Stimulated activated CD8-positive, alpha-beta memory T cell treated with anti-CD3 and anti-CD28 coated beads, Interleukin-12 subunit alpha, Interleukin-12 subunit beta, amount 100 ng/mL, for 4 hours (primary cell): ENCODE results near the gene CHRDL1.
"Not testable (repeated sequence)": the region's sequence is repeated elsewhere in the genome, so short reads cannot be mapped to it uniquely, and the experiment has no call there.

ENCODE experiments used
- DNase-seq: peaks from one replicate; pipeline ENCODE4 v3.0.0-alpha.2; 2020; ENCODE audit warnings: low read depth

CHRDL1 gene

GRCh38 chrX:110795645-110796406, at the start of gene CHRDL1:
Gene CHRDL1, minus strand, starts transcription at chrX:110795817. Its CDS starts 3,636 bp downstream, at chrX:110792181.
- no peak for DNase-seq

- DNase-seq = no peak
Measured at GRCh38 chrX:110836982-110837381, 41.4 kb upstream of the CHRDL1 start.

GRCh38 chrX:110836451-110836850, 40.8 kb upstream of the CHRDL1 start:
- DNase-seq = no peak

GRCh38 chrX:110836001-110836400, 40.4 kb upstream of the CHRDL1 start:
- DNase-seq = no peak

- no peak for DNase-seq
Measured at GRCh38 chrX:110825972-110826371, 30.4 kb upstream of the CHRDL1 start.

GRCh38 chrX:110816543-110816942, 20.9 kb upstream of the CHRDL1 start:
- not testable (repeated sequence) for DNase-seq

GRCh38 chrX:110806145-110806544, 10.5 kb upstream of the CHRDL1 start:
- no peak for DNase-seq

GRCh38 chrX:110805303-110805702, 9.7 kb upstream of the CHRDL1 start:
- DNase-seq = no peak

GRCh38 chrX:110804446-110804845, 8.8 kb upstream of the CHRDL1 start:
- DNase-seq = no peak

- DNase-seq = no peak
Measured at GRCh38 chrX:110803506-110803905, 7.9 kb upstream of the CHRDL1 start.

GRCh38 chrX:110796407-110796697, 735 bp upstream of the CHRDL1 start:
- no peak for DNase-seq

GRCh38 chrX:110794601-110795000, 1.0 kb downstream of the CHRDL1 start:
- DNase-seq = no peak

GRCh38 chrX:110791071-110791470, 4.5 kb downstream of the CHRDL1 start:
- no peak for DNase-seq

- DNase-seq = no peak
Measured at GRCh38 chrX:110786486-110786885, 9.1 kb downstream of the CHRDL1 start.

- DNase-seq = no peak
Measured at GRCh38 chrX:110759785-110760184, 35.8 kb downstream of the CHRDL1 start.

- no peak for DNase-seq
Measured at GRCh38 chrX:110758781-110759422, 36.7 kb downstream of the CHRDL1 start.

GRCh38 chrX:110755611-110756010, 40.0 kb downstream of the CHRDL1 start:
- no peak for DNase-seq

GRCh38 chrX:110755061-110755460, 40.6 kb downstream of the CHRDL1 start:
- no peak for DNase-seq

- DNase-seq = no peak
Measured at GRCh38 chrX:110750526-110751189, 45.0 kb downstream of the CHRDL1 start.

GRCh38 chrX:110748256-110748806, 47.3 kb downstream of the CHRDL1 start:
- no peak for DNase-seq

- DNase-seq = no peak
Measured at GRCh38 chrX:110746014-110746413, 49.6 kb downstream of the CHRDL1 start.

GRCh38 chrX:110745288-110745687, 50.3 kb downstream of the CHRDL1 start:
- DNase-seq = no peak
